IPS-15b (cell line): ENCODE measurements around the gene GPR135.

Source experiments
- H3K27me3 ChIP-seq: one replicate; pipeline ENCODE4 v1.6.1; 2013; ENCODE audit warnings: low read length; ENCODE audit not compliant: control insufficient read depth, insufficient read depth
- H3K36me3 ChIP-seq: one replicate; pipeline ENCODE4 v1.6.1; 2013; ENCODE audit warnings: low read length; ENCODE audit not compliant: control insufficient read depth, insufficient read depth
- H3K4me1 ChIP-seq: one replicate; pipeline ENCODE4 v1.6.1; 2013; ENCODE audit warnings: mild to moderate bottlenecking, low read length; ENCODE audit not compliant: control insufficient read depth, insufficient read depth
- H3K4me3 ChIP-seq: one replicate; pipeline ENCODE4 v1.5.1; 2013; ENCODE audit warnings: low read depth, low read length
- H3K9ac ChIP-seq: one replicate; pipeline ENCODE4 v1.6.1; 2013; ENCODE audit warnings: low read depth, mild to moderate bottlenecking, low read length
- H3K9me3 ChIP-seq: one replicate; pipeline ENCODE4 v1.6.1; 2013; ENCODE audit warnings: mild to moderate bottlenecking, low read length; ENCODE audit not compliant: control insufficient read depth, insufficient read depth

Gene GPR135

DNA sequence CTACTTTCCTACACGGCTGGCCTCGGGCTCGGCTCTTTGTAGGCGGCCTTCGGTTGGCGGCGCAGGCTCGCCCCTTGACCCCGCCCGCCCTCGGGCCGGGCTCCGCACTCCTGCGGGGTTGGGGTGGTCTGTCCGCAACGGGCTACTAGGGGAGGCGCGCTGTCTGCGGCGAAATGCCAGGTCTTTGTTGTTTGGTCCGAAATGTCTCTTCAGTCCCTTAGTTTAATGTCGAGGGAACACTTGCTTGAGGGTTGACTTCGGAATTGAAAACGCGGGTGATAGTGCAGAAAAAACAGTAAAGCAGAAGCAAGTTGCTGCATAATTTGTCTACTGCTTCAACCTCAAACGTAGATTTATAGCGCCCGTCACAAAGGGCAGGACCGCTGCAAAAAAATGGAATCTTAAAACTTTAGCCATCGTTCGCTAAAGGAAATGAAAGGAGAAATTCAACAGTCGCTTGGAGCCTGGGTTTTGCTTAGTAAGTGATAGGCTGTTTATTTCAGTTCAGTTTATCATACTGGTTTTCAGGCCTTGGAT is 19.5 kb upstream of the GPR135 start:
- H3K4me3 ChIP-seq = peak overlapping the region; percentile 73
- H3K27me3 ChIP-seq = peaks cover 6% of the 10 kb centered on the region
- H3K4me1 ChIP-seq = no peaks in the 10 kb centered on the region
- H3K9me3 ChIP-seq = no peaks in the 10 kb centered on the region
- peak overlapping the region; percentile 80 for H3K9ac ChIP-seq
- no peaks in the 10 kb centered on the region for H3K36me3 ChIP-seq

DNA sequence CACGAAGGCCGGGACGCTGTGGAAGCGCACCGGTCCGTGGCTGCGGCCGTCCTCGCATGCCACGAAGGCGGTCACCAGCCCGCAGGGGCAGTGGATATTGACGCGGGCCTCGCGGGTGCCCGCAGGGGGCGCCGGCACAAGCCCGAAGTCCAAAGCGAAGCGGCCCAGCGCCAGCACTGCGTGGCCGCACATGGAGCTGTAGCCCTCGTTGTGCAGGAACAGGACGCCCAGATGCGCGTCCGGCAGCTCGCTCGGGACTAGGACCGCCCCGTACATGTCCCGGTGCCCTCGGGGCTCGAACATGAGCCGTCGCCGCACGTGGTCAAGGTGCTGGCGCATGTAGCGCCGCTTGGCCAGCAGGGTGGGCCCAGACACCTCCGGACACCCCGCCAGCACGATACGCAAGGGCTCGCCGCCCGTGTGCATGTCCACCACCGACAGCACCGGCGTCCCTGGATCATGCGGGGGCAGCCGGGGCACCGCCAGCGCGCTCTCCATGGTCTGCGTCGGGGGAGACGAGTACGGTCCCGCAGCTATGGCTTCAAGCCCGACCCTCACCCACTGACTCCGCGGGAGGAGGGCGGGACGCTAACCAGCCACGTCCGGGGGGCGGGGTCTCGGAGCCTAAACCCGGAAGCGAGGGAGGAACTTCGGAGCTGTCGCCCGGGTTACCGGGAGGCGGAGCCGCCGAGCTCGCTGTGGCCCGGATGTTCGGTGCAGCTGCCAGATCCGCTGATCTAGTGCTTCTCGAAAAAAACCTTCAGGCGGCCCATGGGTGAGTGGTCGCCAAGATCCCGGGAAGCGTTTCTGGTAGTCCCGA is 18.8 kb upstream of the GPR135 start, which contains the start of the genes JKAMP and L3HYPDH:
Gene JKAMP (plus strand): TSS at position 699 of the 820 bp plus-strand sequence. CDS start 73 bp downstream, at position 772.
Gene L3HYPDH (minus strand): TSS at position 590 of the 820 bp plus-strand sequence. CDS start 92 bp downstream, at position 498.
- Histone ChIP-seq H3K9ac (peak within 1 kb of the TSS; percentile 80), H3K27me3 (peaks cover 6% of the 10 kb centered on the region), H3K4me1 (no peaks in the 10 kb centered on the region), H3K36me3 (no peaks in the 10 kb centered on the region), H3K4me3 (peak within 1 kb of the TSS; percentile 73), H3K9me3 (no peaks in the 10 kb centered on the region)

DNA sequence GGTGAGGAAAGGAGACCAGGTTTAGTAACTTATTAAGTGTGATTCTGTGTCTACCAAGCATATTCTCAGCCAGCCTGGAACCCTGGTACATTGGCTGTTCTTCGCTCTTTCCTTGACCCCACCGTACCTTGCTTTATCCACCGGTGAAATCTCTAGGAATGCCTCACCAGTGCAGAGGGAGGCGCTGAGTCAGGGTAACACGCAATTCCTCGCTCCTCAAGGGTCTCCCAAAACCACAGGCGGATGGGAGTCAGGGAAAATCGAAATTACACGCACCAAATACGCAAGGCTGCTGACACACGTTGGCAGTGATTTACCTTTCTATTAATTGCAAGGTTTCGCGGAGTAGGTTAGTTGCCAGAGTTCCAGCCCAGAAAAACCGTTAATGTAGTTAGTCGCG is 18.2 kb upstream of the GPR135 start:
- Histone ChIP-seq H3K4me1 (no peaks in the 10 kb centered on the region), H3K4me3 (peak overlapping the region; percentile 73), H3K27me3 (peaks cover 6% of the 10 kb centered on the region), H3K36me3 (no peaks in the 10 kb centered on the region), H3K9ac (peak overlapping the region; percentile 65), H3K9me3 (no peaks in the 10 kb centered on the region)

DNA sequence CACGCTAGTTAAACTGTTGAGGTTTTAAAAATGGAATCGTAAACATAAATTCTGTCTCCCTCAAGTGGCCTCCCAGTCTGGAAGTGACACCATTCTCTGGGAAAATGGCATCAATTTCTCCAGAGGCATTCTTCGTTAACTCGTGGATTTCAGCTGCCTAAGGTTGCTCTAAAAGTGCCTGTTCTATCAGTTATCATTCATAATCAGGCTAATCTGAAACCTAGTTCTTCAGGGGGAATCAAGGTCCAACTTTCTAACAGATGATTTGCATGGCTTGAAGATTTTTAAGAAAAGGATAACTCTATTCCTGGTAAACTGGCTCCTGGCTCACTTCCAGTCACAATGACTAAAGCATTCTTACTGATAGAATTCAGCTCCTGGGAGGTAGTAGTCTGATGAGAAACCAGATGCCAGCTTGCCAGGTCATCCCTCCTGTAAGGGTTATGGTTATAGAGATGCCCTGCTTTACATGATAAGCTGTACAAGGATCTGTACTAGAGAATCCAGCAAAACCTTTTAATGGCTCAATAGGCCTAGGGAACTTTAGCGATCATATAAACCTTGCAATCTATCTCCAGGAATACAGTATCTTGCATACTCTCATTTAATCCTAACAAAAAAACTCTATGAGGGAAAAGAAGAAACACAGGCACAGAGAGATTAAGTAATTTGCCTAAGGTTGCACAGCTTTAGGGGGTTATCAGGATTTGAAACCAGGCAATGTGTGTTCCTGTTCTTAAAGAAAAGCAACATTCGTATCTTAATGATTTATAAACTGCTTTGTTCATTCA is 17.6 kb upstream of the GPR135 start:
- H3K4me1 ChIP-seq = no peaks in the 10 kb centered on the region

DNA sequence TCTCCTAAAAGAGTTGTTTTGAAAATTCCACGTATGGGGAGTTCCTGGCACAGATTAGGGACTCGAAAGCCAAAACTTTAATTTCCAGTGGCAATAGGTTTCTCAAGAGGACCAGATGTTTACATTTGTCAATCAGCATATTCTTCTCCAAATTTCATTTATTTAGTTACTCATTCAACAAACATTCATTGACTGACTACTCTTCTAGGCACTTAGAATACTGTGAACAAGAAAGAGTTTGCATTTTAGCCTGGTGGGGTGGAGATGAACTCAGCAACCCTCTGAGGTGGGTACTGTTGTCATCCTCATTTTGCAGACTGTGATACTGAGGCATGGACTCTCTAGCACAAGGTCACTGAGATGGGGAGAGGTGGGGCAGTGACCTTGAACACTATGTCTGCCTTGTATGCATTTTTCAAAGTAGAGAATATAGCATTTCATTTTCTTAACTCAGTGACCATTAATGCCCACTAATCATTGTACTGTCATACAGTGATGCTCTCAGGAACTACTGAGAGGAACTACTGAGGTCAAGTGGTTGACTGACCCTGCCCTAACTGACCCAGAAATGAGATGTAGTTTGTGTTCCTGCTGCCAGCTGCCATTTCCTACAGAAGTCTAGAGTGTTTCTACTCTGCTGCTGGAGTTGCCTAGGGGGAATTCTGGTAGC is 16.8 kb upstream of the GPR135 start:
- H3K9ac ChIP-seq = no peak overlapping the region
- no peaks in the 10 kb centered on the region for H3K9me3 ChIP-seq
- no peak overlapping the region for H3K4me3 ChIP-seq
- peaks cover 6% of the 10 kb centered on the region for H3K27me3 ChIP-seq
- no peaks in the 10 kb centered on the region for H3K36me3 ChIP-seq
- H3K4me1 ChIP-seq = no peaks in the 10 kb centered on the region

More for the DNA sequence above, 17.6 kb upstream of the GPR135 start:
- no peaks in the 10 kb centered on the region for H3K36me3 ChIP-seq
- H3K27me3 ChIP-seq = peaks cover 6% of the 10 kb centered on the region
- H3K9me3 ChIP-seq = no peaks in the 10 kb centered on the region
- H3K9ac ChIP-seq = peak overlapping the region; percentile 65
- peak overlapping the region; percentile 73 for H3K4me3 ChIP-seq

DNA sequence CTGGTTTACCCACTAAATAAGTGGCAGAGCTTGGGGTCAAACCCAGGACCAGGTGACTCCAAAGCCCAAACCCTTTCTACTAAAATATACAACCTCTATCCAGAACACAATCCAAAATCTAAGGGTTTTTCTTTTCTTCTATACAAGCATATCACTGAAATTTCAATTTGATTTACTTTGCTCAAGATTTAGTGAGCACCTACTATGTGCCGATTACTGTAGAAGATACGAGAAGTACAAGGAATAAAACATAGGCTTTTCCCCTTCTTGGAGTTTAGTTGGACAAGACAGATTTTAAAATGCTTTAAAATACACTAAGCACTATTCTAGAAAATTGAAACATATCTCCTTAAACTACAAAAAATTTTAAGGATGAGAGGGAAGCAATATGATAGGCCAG is 16.2 kb upstream of the GPR135 start:
- Histone ChIP-seq H3K36me3 (no peaks in the 10 kb centered on the region), H3K9ac (no peak overlapping the region), H3K9me3 (no peaks in the 10 kb centered on the region), H3K4me3 (no peak overlapping the region), H3K27me3 (peaks cover 6% of the 10 kb centered on the region), H3K4me1 (no peaks in the 10 kb centered on the region)

DNA sequence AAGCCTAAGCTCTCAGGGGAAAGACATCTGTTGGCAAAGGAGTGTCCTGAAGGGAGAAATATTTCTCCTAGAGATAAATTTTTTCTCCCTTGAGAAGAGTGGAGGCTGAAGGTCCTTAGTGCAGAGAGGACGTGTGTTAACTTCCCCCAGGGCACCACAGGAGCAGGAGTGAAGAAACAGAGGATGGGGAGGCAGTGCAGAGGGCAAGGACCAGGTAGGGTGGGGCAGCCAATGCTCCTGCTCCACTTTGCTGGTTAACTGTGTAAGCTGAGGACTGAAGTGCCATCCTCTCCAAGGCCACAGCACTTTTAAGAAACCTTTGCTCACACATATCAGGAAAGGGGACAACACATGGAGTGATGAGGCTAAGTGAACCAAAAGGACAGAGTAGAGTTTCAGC is 15.0 kb upstream of the GPR135 start:
- no peak overlapping the region for H3K9ac ChIP-seq
- H3K9me3 ChIP-seq = no peaks in the 10 kb centered on the region
- H3K36me3 ChIP-seq = no peaks in the 10 kb centered on the region
- no peaks in the 10 kb centered on the region for H3K4me1 ChIP-seq
- peaks cover 6% of the 10 kb centered on the region for H3K27me3 ChIP-seq
- H3K4me3 ChIP-seq = no peak overlapping the region

DNA sequence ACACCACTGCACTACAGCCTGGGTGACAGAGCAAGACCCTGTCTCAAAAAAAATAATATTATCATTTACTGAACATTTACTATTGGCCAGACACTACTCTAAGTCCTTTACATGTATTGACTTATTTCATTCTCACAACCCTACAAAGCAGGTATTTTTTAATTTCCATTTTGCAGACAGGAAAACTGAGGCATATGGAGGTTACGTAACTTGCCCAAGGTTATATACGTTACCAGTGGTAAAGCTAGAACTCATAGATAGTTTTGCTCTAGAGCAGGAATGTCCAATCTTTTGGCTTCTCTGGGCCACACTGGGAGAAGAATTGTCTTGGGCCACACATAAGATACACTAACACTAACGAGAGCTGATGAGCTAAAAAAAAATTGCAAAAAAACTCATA is 13.4 kb upstream of the GPR135 start:
- H3K27me3 ChIP-seq = peaks cover 6% of the 10 kb centered on the region
- H3K9ac ChIP-seq = no peak overlapping the region
- no peaks in the 10 kb centered on the region for H3K9me3 ChIP-seq
- no peak overlapping the region for H3K4me3 ChIP-seq
- H3K4me1 ChIP-seq = no peaks in the 10 kb centered on the region
- no peaks in the 10 kb centered on the region for H3K36me3 ChIP-seq

DNA sequence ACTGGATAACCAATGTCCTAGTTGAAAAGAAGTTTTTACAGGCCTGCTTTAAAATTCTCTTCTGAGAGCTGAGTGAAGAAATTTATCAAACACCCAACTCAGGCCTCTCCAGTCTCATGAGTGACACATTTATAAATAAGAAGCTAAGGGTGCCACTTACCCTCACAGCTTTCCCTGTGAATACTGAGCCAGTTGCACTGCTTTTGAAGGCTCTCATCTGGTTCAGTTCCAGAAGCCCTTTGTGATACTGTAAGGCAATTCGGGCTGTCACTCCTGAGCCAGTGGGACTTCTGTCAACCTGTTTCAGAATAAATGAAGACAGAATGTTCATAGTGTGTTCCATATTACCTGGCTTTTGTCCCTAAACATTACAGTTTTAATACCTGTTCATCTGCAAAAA is 10.5 kb upstream of the GPR135 start:
- no peaks in the 10 kb centered on the region for H3K9me3 ChIP-seq
- H3K4me1 ChIP-seq = no peaks in the 10 kb centered on the region
- no peaks in the 10 kb centered on the region for H3K27me3 ChIP-seq
- no peak overlapping the region for H3K9ac ChIP-seq
- H3K36me3 ChIP-seq = no peaks in the 10 kb centered on the region
- no peak overlapping the region for H3K4me3 ChIP-seq

DNA sequence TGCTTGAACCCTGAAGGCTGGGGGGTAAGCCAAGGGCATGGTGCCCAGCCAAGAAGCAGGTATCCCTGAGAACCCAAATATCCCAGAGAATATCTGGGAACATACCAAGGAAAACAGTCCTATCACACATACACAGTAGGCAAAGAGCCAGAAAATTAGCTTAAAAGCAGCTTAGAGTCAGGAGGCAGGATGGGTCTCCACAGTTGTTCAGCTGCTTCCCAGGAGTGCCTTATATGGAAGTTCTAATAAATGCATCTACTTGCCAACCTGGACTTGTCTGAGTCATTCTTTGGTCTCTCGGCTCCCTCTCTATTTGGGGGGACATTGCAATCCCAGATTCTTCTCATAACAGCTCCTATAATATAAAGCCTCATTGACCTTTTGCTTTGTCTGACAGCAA is 9.0 kb upstream of the GPR135 start:
- Histone ChIP-seq H3K4me1 (no peaks in the 10 kb centered on the region), H3K27me3 (no peaks in the 10 kb centered on the region), H3K36me3 (no peaks in the 10 kb centered on the region), H3K9ac (no peak overlapping the region), H3K4me3 (no peak overlapping the region), H3K9me3 (no peaks in the 10 kb centered on the region)

DNA sequence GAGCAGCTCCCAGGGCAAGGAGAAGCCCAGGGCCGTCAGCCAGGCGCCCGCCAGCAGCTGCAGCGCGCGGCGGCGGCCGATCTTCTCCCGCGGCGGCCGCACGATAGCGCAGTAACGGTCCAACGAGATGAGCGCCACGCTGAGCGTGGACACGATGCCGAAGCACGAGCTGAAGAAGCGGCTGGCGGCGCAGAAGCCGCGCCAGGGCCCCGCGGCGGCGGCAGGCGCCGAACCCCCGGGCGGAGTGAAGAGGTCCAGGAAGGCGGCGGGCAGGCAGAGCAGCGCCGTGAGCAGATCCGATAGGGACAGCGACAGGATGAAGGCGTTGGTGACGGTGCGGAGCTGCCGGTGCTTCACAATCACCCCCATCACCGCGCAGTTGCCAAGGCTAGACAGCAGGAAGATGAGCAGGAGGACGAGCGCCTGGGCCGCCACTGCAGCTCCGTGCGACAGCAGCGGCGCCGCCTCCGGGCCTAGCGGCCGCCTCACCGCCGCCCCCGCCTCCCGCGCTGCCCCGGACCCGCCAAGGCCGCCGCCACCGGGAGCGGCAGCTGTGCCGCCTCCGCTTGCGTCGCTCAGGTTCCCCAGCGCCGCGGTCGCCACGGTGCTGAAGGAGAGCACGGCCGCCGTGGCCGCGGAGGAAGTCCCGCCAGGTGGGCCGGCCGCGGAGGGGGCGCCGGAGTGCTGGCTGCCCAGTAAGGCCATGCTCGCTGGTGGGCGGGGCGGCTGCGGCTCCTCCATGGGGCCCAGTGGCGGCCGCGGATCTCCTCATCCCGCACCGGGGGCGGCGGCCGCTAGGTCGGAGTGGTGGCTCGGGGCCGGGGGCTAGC is 479 bp downstream of the GPR135 start:
- Histone ChIP-seq H3K4me3 (peak overlapping the region; percentile 66), H3K27me3 (peaks cover 40% of the 10 kb centered on the region), H3K4me1 (no peaks in the 10 kb centered on the region), H3K36me3 (no peaks in the 10 kb centered on the region), H3K9me3 (no peaks in the 10 kb centered on the region), H3K9ac (no peak overlapping the region)
